ENCODE data around the gene OR8B4.

Gene OR8B4

DNA sequence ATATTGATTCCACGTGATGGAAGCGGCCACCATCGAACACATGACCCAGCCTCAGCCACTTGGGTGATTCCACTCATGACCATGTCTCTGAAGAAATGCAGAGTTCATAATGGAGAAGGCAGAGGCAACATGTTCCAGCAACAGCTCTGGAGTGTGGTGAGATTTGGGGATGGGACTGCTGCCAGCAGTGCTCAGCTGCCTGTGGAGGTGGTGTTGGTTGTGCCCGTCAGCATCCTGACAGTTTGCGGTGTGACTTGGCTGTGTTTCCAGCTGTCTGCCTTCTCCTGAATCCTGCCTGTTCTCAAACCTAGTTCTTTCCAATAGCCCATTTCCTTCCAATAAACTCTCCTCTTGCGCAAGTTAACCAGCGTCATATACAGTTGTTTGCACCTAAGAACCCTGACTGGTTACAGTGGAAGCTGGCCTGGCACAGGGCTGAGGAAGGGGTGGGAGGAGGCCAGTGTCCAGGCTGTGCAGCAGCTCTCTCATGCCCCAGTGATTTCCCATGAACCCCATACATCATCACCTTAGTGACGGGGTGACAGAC lies 42.8 kb upstream of the OR8B4 start:
- Histone ChIP-seq H3K4me2 (no peak overlapping the region), H3K36me3 (ENCODE audit: insufficient read depth) (no peaks in the 10 kb centered on the region), H4K20me1 (ENCODE audit: insufficient read depth) (no peaks in the 10 kb centered on the region), H3K79me2 (ENCODE audit: insufficient read depth, low read depth) (no peaks in the 10 kb centered on the region), H3K4me3 (IDR thresholded peaks at IDR 0.05; ENCODE audit: insufficient read depth, low read depth, low read length) (no peak overlapping the region), H2AFZ (ENCODE audit: low read depth) (no peak overlapping the region), H3K4me1 (ENCODE audit: low read depth, poor library complexity, severe bottlenecking) (no peaks in the 10 kb centered on the region), H3K27ac (no peak overlapping the region), H3K27me3 (ENCODE audit: insufficient read depth, low read depth) (no peaks in the 10 kb centered on the region), H3K9ac (no peak overlapping the region)
- TF ChIP-seq, protein P1, sequence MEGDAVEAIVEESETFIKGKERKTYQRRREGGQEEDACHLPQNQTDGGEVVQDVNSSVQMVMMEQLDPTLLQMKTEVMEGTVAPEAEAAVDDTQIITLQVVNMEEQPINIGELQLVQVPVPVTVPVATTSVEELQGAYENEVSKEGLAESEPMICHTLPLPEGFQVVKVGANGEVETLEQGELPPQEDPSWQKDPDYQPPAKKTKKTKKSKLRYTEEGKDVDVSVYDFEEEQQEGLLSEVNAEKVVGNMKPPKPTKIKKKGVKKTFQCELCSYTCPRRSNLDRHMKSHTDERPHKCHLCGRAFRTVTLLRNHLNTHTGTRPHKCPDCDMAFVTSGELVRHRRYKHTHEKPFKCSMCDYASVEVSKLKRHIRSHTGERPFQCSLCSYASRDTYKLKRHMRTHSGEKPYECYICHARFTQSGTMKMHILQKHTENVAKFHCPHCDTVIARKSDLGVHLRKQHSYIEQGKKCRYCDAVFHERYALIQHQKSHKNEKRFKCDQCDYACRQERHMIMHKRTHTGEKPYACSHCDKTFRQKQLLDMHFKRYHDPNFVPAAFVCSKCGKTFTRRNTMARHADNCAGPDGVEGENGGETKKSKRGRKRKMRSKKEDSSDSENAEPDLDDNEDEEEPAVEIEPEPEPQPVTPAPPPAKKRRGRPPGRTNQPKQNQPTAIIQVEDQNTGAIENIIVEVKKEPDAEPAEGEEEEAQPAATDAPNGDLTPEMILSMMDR (conservative IDR thresholded peaks at IDR 0.05; ENCODE audit: low read depth, low read length): no peak

DNA sequence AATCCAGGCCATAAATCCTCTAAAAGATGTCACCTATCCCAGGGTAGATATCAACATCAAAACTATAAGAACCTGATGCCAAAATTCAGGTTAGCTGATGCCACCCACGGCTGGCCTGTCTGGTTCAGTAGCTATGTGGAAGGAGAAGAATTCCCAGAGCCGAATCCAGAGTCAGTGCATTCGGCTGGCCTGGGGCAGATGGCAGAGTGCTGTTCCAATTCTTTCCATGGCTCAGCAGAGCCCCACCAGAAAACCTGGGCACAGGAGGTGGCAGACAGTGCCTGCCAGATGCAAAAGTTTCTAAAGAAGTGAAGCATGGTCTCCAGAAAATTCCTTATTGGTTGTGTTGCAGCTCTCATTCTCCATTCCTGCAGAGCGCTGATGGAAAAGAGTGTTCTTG lies 40.7 kb upstream of the OR8B4 start:
- H2AFZ ChIP-seq (ENCODE audit: low read depth): no peak overlapping the region
- H3K27me3 ChIP-seq (ENCODE audit: insufficient read depth, low read depth): no peaks in the 10 kb centered on the region
- H3K4me3 ChIP-seq (IDR thresholded peaks at IDR 0.05; ENCODE audit: insufficient read depth, low read depth, low read length): no peak overlapping the region
- TF ChIP-seq, protein P1 (conservative IDR thresholded peaks at IDR 0.05; ENCODE audit: low read depth, low read length): no peak
- no peaks in the 10 kb centered on the region for H3K79me2 ChIP-seq (ENCODE audit: insufficient read depth, low read depth)
- no peak overlapping the region for H3K27ac ChIP-seq
- H4K20me1 ChIP-seq (ENCODE audit: insufficient read depth): no peaks in the 10 kb centered on the region
- H3K4me2 ChIP-seq: no peak overlapping the region
- no peak overlapping the region for H3K9ac ChIP-seq
- no peaks in the 10 kb centered on the region for H3K4me1 ChIP-seq (ENCODE audit: low read depth, poor library complexity, severe bottlenecking)
- H3K36me3 ChIP-seq (ENCODE audit: insufficient read depth): no peaks in the 10 kb centered on the region

DNA sequence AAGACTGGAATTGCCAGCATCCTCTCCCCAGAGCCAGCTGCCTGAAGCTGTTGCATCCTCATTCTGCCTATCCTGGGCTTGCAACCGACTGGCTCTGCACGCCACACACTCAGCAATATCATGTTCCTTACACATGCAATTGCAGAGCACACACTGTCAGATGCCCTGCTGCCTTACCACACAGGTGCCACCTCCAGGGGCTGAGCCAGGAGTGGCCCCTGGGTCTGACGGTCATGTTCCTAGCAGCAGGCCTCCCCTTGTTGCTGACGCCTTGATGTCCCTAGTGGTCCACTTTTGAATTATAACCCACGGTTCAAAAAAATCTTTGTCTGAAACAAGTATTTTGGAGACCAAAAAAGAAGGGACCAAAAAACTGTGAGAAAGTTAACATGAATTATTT lies 39.3 kb upstream of the OR8B4 start:
- H3K4me1 ChIP-seq (ENCODE audit: low read depth, poor library complexity, severe bottlenecking): no peaks in the 10 kb centered on the region
- H4K20me1 ChIP-seq (ENCODE audit: insufficient read depth): no peaks in the 10 kb centered on the region
- no peak overlapping the region for H3K9ac ChIP-seq
- no peaks in the 10 kb centered on the region for H3K79me2 ChIP-seq (ENCODE audit: insufficient read depth, low read depth)
- H2AFZ ChIP-seq (ENCODE audit: low read depth): no peak overlapping the region
- H3K27me3 ChIP-seq (ENCODE audit: insufficient read depth, low read depth): no peaks in the 10 kb centered on the region
- no peaks in the 10 kb centered on the region for H3K36me3 ChIP-seq (ENCODE audit: insufficient read depth)
- H3K27ac ChIP-seq: no peak overlapping the region
- H3K4me3 ChIP-seq (IDR thresholded peaks at IDR 0.05; ENCODE audit: insufficient read depth, low read depth, low read length): no peak overlapping the region
- TF ChIP-seq, protein P1 (conservative IDR thresholded peaks at IDR 0.05; ENCODE audit: low read depth, low read length): no peak
- H3K4me2 ChIP-seq: no peak overlapping the region

DNA sequence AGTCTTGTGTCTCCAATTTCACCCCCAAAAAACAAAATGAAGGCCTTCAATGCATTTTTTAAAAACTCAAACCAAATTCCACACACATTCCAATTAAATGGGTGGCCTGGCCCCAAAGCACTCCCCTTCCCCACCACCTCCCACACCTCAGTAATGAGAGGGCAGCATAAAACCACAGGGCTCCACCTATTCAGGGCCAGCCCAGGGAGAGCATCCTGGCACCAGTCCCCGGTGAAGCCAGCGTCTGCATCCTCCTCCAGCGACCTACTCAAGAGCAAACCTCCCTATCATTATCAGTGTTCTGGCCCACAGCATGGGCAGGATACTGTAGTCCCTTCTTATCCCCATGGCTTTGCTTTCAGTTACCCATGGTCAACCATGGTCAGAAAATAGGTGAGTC lies 38.7 kb upstream of the OR8B4 start:
- no peaks in the 10 kb centered on the region for H3K4me1 ChIP-seq (ENCODE audit: low read depth, poor library complexity, severe bottlenecking)
- no peak overlapping the region for H3K27ac ChIP-seq
- H3K79me2 ChIP-seq (ENCODE audit: insufficient read depth, low read depth): no peaks in the 10 kb centered on the region
- no peak overlapping the region for H2AFZ ChIP-seq (ENCODE audit: low read depth)
- H3K27me3 ChIP-seq (ENCODE audit: insufficient read depth, low read depth): no peaks in the 10 kb centered on the region
- H3K36me3 ChIP-seq (ENCODE audit: insufficient read depth): no peaks in the 10 kb centered on the region
- H4K20me1 ChIP-seq (ENCODE audit: insufficient read depth): no peaks in the 10 kb centered on the region
- no peak overlapping the region for H3K9ac ChIP-seq
- TF ChIP-seq, protein P1 (conservative IDR thresholded peaks at IDR 0.05; ENCODE audit: low read depth, low read length): no peak
- H3K4me3 ChIP-seq (IDR thresholded peaks at IDR 0.05; ENCODE audit: insufficient read depth, low read depth, low read length): no peak overlapping the region
- H3K4me2 ChIP-seq: no peak overlapping the region

Data from KMS-11 (cell line).